HG03442 (cell line): Measurements from ENCODE around the gene LIG3.
A peak's percentile ranks its signal among the peaks of the same experiment; 100 is the strongest.
"Not testable (repeated sequence)": the region's sequence is repeated elsewhere in the genome, so short reads cannot be mapped to it uniquely, and the experiment has no call there.

ENCODE experiments used
- ATAC-seq: cut with Tn5 transposase; IDR thresholded peaks from one replicate; pipeline ENCODE4 v1.9.1; 2021; ENCODE audit warnings: mild to moderate bottlenecking, moderate library complexity; ENCODE audit not compliant: unreplicated experiment

The LIG3 gene

DNA sequence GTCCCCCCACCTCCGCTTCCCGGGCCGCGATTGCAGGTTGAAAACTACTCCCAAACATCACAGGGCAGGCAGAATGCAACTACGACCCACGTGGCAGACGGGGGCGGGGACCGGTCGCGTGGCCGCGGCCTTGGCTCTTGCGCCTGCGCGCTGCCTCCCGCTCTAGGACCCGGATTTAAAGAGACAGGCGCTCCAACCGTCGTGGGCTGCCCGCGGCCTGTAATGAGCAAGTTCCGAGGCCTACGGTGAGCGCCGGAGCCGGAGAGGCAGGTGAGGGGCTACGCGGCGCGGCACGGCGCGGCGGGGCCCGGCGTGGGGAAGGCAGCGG is at the start of gene LIG3:
TSS of gene LIG3 (plus strand) at position 160 of the 328 bp plus-strand sequence. CDS start 2,494 bp downstream, outside the sequence.
- ATAC-seq, result peak; percentile 79

DNA sequence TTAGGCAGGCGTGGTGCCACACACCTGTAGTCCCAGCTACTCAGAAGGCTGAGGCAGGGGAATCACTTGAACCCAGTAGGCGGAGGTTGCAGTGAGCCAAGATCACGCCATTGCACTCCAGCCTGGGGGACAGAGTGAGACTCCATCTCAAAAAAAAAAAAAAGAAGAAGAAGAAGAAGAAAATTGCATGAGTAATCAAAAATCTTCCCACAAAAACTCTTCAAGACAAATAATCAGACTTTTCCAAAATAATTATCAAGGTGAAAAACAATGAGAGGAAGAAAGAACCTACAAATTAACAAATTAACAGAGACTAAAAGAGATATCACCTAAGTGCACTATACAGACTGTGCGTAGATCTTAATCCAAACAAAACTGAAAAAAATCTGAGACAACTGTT is 29.5 kb upstream of the LIG3 start:
- not testable (repeated sequence) for ATAC-seq

DNA sequence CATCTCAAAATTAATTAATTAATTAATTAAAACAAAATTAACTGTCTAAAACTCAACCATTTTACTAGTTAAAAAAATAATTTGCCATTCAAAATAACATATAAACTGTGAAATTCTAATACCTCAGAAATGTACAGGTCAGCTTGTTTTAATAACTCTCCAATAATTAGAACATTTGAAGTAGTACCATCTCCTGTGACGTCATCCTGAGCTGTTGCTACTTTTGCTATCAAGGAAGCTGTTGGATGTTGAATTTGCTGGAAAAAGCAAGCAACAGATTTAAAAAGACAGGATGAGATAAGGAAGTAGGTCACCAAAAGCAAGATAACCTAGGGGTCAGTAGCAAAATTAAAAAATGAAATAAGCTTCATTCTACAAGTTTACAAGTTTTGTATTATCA is 21.9 kb upstream of the LIG3 start:
- no peak for ATAC-seq

DNA sequence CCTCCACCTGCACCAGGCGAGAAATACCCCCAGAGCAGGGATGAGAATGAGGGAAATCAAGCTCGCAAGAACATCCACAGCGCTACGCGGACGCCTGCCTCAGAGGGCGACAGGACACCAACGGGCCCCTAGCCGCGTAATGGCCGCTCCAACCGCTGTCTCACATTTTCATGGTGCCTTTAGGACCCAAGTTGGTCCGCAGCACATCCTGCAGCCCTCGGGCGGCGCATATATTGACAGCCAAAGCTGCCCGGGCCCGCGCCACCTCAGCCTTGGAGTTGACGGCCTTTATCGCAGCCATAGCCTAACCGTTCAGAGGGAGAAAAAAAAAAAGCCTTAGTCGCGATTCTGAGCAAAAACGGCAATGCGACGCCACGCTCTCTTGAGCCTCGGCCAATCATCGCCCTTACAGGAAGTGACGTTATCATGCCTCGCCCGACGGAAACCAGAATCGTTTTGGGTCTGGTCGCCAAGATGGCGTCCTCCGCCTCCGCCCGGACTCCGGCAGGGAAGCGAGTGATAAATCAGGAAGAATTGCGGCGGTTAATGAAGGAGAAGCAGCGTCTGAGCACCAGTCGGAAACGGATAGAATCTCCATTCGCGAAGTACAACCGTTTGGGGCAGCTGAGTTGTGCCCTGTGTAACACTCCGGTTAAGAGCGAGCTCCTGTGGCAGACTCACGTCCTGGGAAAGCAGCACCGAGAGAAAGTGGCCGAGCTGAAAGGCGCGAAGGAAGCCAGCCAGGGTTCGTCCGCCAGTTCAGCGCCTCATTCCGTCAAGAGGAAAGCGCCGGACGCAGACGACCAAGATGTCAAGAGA is 19.0 kb upstream of the LIG3 start, which contains the start of the genes CCT6B and ZNF830:
TSS of gene CCT6B (minus strand) at position 368 of the 819 bp plus-strand sequence. CDS start at position 301, 67 bp downstream.
TSS of gene ZNF830 (plus strand) at position 448 of the 819 bp plus-strand sequence. CDS start at position 475, 27 bp downstream.
- peak; percentile 85 for ATAC-seq

DNA sequence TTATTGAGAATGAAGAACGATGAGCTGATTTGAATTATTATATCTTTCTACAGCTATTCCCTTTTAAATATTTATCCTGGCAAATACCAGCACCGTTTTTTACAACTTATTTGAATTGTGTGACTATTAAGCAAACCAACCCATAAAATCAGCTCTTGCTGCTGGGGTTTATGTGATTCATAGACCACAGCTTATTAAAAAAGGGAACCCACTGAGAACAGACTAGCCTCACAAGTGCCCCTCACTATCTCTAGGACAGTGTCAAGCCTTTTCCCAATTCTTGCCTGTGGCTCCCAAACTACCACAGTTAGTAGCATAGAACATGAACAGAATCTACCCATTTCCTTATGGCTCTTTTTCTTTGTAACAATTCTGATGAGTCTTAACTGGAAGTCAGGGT is 6.1 kb upstream of the LIG3 start:
- ATAC-seq, result no peak

DNA sequence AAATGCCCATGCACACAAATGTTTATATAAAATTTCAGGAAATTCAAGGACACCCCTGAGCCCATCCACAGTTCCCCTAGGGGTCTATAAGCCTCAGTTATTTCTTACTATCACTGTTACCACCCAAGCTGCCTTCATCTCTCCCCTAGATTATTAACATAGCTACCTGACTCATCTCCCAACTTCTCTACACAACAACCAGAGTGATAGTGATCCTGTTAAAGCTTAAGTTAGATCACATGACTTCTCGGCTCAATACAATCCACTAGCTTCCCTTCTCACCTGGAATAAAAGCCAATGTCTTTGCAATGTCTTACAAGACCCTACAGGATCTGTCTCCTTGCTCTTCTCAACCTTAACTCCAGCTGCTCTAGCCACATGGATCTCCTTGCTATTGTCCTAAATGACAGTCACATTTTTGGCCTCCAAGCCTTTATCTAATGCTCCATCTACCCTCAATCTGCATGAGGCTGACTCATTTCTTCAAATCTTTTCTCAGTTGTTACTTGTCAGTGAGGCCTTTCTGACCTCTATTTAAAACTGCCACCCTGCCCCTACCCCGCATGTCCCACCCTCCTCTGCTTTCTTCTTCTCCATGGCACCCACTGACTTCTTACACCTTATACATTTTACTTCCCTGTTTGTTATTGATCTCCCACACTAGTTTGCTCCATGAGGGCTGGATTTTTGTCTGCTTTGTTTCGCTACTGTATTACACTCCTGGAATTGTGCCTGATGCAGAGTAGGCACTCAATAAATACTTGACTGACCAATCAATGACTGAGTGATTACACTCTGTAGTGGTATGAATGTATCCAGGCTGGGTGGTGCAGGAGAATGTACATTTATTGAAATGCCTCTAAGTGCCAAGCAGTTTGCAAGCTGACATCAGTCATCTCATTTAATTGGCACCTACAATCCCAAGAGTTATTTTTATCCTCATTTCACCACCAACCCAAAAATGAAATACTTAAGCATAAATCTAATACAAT is 5.2 kb upstream of the LIG3 start:
- no peak for ATAC-seq

DNA sequence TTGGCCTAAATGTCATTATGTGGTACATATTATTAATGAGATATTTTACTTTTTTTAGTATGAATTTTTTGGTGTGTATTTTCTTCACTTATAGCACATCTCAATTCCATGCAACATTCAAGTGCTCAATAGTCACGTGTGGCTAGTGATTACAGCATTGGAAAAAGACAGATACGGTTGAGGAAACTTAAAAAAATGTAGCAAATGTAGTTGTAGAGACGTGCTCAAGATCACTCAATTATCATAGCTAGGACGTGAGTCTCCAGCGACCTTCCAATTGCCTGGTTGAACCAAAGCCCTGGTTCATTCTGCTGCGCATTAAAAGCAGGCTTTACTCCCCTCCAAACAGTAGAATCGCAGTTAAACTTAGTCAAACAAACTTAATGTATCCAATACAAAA is 1.2 kb upstream of the LIG3 start:
- no peak for ATAC-seq

DNA sequence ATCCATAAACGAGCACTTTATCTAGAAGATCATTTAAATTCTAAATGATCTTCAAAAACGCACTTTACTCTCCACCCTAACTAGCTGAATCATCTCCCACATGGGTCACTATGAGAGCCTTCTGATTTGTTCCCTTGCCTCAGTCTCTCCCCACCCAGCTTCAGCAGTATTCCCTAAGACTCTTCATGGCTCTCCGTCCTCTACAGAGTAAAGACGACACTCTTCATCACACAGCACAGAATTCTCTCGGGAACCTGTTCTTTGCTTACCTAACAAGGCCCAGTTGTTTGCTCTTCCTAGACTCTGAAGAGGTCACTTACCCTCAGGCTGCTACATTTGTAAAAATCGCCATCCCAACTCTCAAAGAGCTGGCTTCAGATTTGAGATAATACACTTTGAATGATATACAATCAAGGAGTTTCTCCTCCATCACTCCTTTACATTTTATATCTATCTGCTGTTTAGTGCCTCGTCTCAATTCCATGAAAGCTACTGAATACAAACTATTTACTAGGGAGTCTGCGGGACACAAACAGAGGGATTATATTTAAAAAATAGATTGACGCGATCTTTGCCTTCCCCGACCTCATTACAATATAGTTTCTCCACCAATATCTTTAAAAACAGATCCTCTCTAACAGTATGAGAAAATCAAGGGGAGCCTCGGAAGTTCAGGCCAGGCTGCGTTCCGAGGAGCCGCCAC is 511 bp upstream of the LIG3 start:
- no peak for ATAC-seq

DNA sequence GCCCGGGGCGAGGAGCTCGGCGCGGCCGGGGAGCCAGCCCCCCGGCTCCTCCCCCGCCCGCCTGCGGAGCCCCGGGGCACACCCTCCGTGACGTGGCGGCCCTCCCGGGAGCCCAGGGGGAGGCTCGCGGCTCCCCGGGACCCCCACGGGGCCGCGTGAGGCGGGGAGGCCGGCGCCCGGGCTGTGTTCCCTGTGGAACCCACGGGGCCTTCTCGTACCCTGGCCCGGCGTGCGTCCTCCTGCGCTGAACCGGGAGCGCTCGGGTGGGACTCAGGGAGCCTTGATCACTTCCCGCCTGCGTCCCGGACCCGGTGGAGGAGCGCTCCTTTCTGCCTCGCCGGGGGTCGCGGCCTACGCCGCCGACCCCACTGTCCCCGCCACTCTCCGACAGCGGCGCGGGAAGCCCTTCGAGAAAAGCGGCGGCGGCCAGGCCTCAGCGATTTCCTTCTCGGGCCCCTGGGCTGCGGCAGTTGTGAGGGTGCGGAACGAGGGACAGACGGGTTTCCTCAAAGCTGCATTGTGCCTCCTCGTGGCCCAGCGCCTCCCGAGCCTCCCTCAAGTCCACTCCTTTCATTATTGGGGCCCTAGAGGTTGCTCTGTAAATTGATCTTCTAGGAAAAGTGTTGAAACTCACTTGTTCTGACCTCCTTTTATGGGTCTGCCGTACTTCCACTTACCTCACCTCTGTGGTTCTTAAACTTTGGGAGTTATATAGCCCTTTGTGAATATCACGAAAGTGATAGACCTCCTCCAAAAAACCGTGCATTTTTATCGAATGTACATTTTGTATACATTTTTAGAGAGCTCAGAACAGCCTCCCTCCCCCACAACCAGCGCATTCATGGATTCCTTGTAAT is 597 bp downstream of the LIG3 start:
- peak; percentile 70 for ATAC-seq

DNA sequence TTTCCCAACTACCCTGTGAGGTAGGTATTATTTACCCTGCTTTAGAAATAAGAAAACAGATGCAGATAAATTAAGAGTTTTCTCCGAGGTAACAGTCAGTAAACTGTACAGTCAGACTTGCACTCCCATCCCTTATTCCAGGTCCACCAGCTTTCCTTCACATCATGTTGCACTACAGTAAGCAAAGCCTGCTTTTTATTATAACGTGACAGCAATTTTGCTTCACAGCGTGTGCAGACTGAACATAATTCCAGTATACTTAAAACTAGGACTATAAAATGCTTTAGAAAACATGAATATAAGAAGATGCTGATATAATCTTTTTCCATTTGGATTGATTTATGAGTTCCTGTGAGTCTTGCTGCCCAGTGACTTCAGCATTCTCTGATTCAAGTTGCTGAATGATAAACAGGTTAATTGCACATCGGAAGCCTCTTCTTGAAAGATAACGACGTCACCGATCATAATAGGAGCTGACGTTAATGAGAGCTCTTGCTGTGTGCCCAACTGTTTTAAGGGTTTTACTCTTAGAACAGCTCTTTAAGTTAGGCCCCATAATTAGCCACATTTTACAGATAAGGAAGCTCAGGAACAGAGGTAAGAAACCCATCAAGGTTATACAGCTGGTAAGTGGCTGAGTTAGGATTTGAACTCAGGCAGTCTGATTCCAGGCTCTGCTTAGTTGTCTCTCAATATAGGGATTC is 1.4 kb downstream of the LIG3 start:
- ATAC-seq, result no peak

DNA sequence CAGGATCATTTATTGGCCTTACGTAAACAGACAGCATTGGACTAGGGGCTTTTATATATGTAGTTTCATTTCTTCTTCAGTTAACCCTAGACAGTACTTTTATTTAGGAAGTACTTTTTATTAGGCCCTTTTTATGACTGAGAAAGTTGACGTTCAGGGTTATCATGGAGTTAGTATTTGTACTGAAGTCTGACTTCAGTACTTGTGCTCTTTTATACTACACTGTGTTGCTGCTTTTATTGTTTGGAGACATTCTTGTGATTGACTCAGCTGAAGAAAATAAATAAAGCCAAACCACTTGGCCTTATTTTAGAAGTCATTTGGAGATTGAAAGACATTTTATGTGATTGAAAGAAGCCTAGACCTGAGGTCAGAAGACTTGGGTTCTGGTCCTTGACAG is 6.9 kb downstream of the LIG3 start:
- ATAC-seq, result no peak

DNA sequence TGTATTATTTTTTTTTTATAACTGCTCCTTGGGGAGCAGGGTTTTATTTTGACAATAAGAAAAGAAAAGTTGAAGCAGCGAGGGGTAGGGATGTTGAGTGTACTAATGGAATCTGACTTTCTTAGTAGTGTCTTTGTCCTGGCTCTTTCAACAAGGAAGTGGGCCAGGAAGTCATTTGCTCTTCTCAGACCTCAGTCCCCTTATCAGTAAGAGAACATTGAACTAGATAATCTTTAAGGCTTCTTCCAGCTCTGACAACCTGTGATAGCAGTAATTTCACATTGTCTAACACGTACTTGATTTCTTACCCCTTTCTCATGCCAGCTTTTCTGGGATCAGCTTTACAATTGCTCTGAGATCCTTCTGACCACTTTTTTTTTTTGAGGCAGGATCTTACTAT is 8.3 kb downstream of the LIG3 start:
- no peak for ATAC-seq

DNA sequence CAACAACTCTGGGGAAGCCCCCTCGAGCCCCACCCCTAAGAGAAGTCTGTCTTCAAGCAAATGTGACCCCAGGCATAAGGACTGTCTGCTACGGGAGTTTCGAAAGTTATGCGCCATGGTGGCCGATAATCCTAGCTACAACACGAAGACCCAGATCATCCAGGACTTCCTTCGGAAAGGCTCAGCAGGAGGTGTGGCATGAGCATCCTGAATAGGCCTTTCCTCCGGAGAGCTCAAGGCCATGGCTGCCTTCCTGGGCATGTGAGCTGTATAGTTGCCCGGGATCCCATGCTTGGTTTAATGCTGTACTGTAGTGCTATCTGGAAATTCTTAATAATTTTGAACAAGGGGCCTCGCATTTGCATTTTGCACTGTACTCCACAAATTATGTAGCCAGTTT is 9.2 kb downstream of the LIG3 start:
- no peak for ATAC-seq

DNA sequence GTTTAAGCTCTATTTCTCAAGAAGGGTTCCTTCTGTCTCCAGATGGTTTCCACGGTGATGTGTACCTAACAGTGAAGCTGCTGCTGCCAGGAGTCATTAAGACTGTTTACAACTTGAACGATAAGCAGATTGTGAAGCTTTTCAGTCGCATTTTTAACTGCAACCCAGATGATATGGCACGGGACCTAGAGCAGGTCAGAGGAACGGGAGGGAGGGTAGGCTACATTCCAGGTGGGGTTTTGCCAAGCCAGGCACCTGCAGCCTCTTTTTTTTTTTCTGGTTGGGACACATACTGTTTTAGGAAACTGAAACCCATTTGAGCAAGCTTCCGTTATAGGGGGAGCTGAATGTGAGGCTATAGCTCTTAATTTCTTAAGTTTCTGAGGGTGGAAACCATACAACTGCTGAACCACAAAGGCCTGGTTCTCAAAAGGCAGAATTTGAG is 10.6 kb downstream of the LIG3 start:
- ATAC-seq, result no peak

DNA sequence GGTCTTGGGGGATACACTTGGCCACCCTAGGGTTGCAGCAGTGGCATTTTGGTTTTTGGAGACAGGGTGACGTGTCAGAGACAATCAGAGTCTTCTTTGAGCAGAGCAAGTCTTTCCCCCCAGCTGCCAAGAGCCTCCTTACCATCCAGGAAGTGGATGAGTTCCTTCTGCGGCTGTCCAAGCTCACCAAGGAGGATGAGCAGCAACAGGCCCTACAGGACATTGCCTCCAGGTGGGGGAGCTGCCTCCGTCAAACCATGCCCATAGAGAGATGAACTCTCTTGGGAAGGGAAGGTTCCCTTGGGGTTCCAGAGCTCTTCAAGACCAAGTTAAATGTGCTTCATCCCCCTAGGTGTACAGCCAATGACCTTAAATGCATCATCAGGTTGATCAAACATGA is 11.3 kb downstream of the LIG3 start:
- ATAC-seq, result no peak

DNA sequence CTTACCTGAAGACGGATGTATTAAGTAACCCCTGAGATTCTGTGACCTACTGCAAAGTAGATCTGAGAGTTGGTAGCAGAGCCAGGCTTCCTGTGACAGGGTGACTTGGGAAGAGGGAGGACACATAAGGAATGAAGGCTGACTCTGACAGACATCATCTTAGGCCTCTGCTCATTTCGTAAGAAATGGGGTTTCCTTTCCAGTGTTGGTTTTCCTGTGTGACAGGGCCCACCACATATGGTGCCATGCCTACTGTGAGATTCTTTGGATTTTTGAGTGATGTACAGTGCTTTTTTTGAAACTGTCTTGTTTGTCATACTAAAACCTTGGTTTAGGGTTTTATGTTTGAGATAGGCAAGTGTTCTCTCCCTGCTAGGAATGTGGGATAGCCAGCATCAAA is 12.7 kb downstream of the LIG3 start:
- ATAC-seq, result no peak

DNA sequence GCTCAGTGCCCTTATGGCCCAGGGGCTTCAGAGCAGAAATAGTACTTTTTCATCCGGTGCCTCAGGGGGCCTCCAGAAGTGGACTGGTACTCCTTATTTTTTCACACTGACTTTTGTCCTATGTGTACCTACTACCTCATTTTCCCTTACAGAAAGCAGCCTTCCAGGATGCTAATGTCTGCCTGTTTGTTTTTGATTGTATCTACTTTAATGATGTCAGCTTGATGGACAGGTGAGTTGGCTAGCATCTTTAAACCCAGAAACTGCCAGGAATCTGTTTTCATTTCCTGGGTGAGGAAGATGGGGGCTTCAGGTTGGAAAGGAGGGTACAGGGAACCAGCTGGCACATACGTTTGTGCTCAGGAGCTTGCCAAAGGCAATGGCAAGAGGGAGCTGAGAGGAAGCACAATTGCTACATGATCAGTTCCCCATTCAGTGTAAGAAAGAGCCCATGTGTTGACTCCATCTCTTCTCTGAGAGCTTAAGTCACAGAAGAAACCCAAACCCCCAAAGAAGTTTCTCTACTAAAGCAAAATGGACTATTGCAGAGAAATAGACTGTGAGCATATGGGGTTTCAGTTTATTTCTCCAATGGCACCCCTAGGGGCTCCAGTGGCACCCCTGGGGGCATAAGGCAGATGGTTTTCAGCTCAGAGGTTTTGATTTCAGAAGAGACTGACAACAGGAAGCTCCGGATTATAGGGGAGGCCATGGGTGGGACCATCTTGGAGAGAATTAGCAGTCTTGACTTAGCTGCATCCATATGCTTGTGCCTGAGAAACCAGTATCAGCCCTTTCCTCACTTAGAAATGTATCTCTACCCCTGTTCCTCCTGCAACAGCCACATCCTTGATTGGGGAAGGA is 16.3 kb downstream of the LIG3 start:
- ATAC-seq, result no peak

DNA sequence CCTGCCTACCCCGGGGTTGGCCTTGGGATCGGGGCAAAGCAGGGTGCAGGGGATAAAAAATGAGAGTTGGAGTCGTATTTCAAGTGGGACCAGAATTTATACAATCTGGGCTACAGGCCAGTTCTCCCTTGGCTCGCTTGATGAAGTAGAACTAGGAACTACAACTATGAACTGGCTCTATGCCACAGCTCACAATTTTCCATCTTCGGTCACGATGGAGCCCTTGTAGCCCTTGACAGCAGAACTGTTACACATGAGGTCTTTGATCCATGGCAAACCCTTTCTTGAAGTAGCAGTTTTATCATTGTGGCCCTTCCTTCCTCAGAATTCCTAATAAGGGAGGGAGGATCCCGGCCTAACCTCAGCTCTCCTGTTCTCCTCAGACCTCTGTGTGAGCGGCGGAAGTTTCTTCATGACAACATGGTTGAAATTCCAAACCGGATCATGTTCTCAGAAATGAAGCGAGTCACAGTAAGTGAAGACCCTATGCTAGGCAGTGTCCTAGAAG is 17.1 kb downstream of the LIG3 start:
- ATAC-seq, result no peak
